Calu3 (cell line): Measurements from ENCODE around the gene CNTNAP2. TPM values are rescaled to one million over a fixed set of nuclear protein-coding genes. Genes with fewer than 3 reads are reported as not detected.

Experiments used
- BruUV-seq: library from RNA; stranded (reverse); fragments of 400-500 nt; replicated peaks from 2 replicates; lab custom pipeline; 2021; lab: Mats Ljungman, UMichigan
- CTCF ChIA-PET: fragments of 300-600 bp; sonication (Branson Sonifier 250); formaldehyde crosslinking; loops from one replicate; lab custom pipeline; 2022; ENCODE audit warnings: antibody characterized with exemption; lab: Charles Lee
- DNase-seq: peaks from one replicate; pipeline ENCODE4 v3.0.0; 2022
- H3K27ac Mint-ChIP-seq: one replicate; pipeline ENCODE4 v1.8.0; 2022; ENCODE audit warnings: mixed read lengths; ENCODE audit not compliant: unreplicated experiment
- H3K27me3 Mint-ChIP-seq: one replicate; pipeline ENCODE4 v1.8.0; 2022; ENCODE audit warnings: mixed read lengths; ENCODE audit not compliant: unreplicated experiment
- H3K36me3 Mint-ChIP-seq: one replicate; pipeline ENCODE4 v1.8.0; 2022; ENCODE audit warnings: mild to moderate bottlenecking, moderate library complexity, mixed read lengths; ENCODE audit not compliant: insufficient read depth, unreplicated experiment
- H3K4me1 Mint-ChIP-seq: one replicate; pipeline ENCODE4 v1.8.0; 2022; ENCODE audit warnings: mild to moderate bottlenecking, low read depth, mixed read lengths; ENCODE audit not compliant: unreplicated experiment
- H3K4me3 Mint-ChIP-seq: one replicate; pipeline ENCODE4 v1.8.0; 2022; ENCODE audit warnings: mild to moderate bottlenecking, low read depth, moderate library complexity, mixed read lengths; ENCODE audit not compliant: unreplicated experiment
- H3K9me3 Mint-ChIP-seq: one replicate; pipeline ENCODE4 v1.8.0; 2022; ENCODE audit warnings: low read depth, mixed read lengths; ENCODE audit not compliant: unreplicated experiment
- intact Hi-C: fragments of 100-400 bp; cut with micrococcal nuclease; formaldehyde crosslinking; loops from one replicate; pipeline ENCODE4 v1.10.0; 2022; ENCODE audit not compliant: unreplicated experiment
- total RNA-seq: library from RNA; stranded (reverse); gene quantifications from 2 replicates; pipeline ENCODE4 v1.2.3, GENCODE V29; 2022
- TF ChIP-seq, protein P1 (sequence below): fragments of 200-600 bp; IDR thresholded peaks from one replicate; pipeline ENCODE4 v1.8.0; 2022; ENCODE audit warnings: antibody characterized with exemption; ENCODE audit not compliant: unreplicated experiment

The CNTNAP2 gene
- total RNA-seq, 1 experiment from 2014 or later, result 1.1 TPM

DNA sequence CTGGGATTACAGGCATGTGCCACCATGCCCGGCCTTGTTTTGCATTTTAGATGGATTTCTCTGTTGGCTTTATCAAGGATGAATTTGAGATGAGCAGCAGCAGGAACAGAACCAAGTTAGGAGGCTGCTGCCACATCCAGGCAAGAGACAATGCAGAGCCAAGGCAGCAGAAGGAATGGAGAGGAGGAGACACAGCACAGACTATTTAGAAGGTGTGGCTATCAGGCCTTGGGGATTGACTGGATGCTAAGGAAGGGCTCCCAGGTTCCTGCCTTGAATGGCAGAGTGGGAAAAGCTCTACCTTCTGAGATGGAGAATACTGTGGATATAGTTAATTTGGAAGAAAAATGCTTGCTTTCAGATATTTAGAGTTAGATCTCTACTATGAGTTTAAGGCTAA lies 1989.3 kb downstream of the CNTNAP2 start:
- CTCF ChIA-PET, result no interaction called here
- H3K9me3 Mint-ChIP-seq, result peaks cover 14% of the 10 kb centered on the region
- no peaks in the 10 kb centered on the region for H3K36me3 Mint-ChIP-seq
- no peak overlapping the region for H3K4me3 Mint-ChIP-seq
- intact Hi-C loops, result no loop called here
- no TSS peak for BruUV-seq
- DNase-seq, result no peak
- TF ChIP-seq, protein P1, sequence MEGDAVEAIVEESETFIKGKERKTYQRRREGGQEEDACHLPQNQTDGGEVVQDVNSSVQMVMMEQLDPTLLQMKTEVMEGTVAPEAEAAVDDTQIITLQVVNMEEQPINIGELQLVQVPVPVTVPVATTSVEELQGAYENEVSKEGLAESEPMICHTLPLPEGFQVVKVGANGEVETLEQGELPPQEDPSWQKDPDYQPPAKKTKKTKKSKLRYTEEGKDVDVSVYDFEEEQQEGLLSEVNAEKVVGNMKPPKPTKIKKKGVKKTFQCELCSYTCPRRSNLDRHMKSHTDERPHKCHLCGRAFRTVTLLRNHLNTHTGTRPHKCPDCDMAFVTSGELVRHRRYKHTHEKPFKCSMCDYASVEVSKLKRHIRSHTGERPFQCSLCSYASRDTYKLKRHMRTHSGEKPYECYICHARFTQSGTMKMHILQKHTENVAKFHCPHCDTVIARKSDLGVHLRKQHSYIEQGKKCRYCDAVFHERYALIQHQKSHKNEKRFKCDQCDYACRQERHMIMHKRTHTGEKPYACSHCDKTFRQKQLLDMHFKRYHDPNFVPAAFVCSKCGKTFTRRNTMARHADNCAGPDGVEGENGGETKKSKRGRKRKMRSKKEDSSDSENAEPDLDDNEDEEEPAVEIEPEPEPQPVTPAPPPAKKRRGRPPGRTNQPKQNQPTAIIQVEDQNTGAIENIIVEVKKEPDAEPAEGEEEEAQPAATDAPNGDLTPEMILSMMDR, result no peak
- no peaks in the 10 kb centered on the region for H3K27me3 Mint-ChIP-seq
- no peaks in the 10 kb centered on the region for H3K4me1 Mint-ChIP-seq
- H3K27ac Mint-ChIP-seq, result no peak overlapping the region

DNA sequence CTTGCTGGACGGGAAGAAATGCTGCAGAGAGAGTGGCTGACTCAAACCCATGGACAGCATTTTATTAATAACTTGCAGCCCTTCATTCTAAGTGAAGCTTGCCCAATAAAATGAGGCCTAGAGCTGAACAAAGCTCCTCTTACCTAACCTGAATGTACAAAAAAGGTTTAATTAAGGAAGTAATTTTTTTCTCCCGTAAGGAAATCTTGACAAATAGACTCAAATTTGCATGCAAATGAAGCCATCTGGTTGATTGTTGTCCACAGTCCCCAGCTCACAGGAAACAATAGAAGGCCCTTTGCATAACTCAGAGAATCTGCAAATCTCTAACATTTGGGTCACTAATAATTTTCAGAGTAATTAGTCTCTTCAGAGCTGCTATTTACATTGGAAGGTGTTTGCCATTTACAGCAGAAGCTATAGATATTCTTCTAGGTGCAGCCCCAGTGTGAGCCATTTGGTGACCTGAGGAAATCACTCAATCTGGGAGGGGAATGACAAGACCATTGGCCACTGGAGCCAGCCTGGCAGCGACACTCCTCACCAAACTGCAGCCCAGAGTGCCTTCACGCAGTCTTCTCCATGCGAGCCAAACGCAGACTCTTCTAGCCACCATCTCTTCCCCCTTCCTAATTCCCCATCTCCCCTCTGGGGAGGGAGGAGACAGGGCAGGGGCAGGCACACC lies 1991.0 kb downstream of the CNTNAP2 start:
- no peaks in the 10 kb centered on the region for H3K27me3 Mint-ChIP-seq
- CTCF ChIA-PET, result no interaction called here
- H3K4me1 Mint-ChIP-seq, result no peaks in the 10 kb centered on the region
- BruUV-seq, result no TSS peak
- H3K9me3 Mint-ChIP-seq, result peaks cover 19% of the 10 kb centered on the region
- TF ChIP-seq, protein P1, result no peak
- H3K36me3 Mint-ChIP-seq, result no peaks in the 10 kb centered on the region
- H3K4me3 Mint-ChIP-seq, result no peak overlapping the region
- intact Hi-C loops, result no loop called here
- DNase-seq, result no peak
- H3K27ac Mint-ChIP-seq, result no peak overlapping the region

DNA sequence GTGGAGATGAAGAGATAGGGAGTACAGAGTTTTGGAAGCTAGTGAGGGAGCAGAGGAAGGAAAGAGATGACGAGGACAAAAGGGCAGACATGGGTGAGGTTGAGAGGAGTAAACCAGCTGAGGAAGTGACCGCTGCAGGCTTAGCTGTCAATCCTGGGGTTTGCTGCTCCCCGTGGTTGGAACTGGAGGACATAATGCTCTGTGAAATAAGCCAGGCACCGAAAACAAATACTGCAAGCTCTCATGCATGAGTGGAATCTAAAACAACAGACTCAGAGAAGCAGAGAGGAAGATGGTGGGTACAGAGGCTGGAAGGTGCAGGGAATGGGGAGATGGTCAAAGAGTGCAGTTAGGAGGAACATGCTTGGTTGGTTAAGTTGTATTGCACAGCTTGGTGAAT lies 1991.8 kb downstream of the CNTNAP2 start:
- Mint-ChIP-seq H3K27me3 (no peaks in the 10 kb centered on the region), H3K36me3 (no peaks in the 10 kb centered on the region), H3K27ac (no peak overlapping the region), H3K4me1 (no peaks in the 10 kb centered on the region), H3K9me3 (peaks cover 19% of the 10 kb centered on the region), H3K4me3 (no peak overlapping the region)
- BruUV-seq, result no TSS peak
- intact Hi-C loops, result no loop called here
- no peak for DNase-seq
- TF ChIP-seq, protein P1, result no peak
- CTCF ChIA-PET, result interaction anchor here (0.7 kb wide), 1 partner anchor 560 kb away, joined by 3 read pairs; no protein-coding TSS in a partner anchor

DNA sequence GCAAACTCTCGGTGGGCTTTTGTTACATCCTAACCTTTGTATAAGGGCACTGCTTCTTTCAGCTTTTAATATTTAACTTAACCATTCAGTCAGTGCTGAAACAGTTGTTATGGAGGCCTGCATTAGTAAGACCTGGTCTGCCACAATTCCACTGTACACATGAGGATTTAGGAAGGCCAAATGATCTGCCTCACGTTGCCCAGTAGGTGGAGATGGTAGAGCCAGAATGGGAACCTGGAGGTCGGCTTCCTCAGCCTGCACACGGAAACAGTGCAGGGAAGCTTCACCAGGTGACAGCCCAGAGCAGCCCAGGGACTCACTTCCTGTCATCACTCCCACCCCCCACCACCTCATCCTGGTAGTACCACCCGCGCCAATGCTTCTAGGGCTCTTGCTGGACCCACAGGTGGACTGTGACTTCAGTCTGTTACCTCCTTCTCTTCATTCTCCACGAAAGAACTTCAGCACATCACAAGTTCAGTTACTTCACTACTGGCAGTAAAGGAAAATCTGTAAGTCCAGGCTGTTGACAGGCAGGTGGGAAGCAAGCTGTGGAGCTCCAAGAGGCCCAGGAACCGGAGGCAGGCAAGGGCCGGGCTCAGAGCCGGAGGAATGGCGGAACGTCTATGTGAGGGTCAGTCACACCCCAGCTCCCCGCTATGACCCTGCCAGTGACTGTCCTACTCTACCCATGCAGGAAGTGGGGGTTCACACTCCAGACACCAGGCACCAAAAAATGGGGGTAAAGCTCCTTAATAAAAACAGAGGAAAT lies 1993.7 kb downstream of the CNTNAP2 start:
- no TSS peak for BruUV-seq
- Mint-ChIP-seq H3K27ac (no peak overlapping the region), H3K36me3 (no peaks in the 10 kb centered on the region), H3K4me3 (no peak overlapping the region), H3K4me1 (no peaks in the 10 kb centered on the region), H3K27me3 (no peaks in the 10 kb centered on the region), H3K9me3 (peaks cover 18% of the 10 kb centered on the region)
- CTCF ChIA-PET, result no interaction called here
- DNase-seq, result no peak
- TF ChIP-seq, protein P1, result no peak
- intact Hi-C loops, result no loop called here
